Astrocyte of the spinal cord (primary cell): ENCODE measurements around the gene SETD7.

Source experiments
- DNase-seq: peaks from one replicate; pipeline ENCODE4 v3.0.0; 2011; ENCODE audit warnings: low read depth, low spot score
- H3K4me3 ChIP-seq: 2 replicates; pipeline ENCODE4 v1.5.1; 2011; ENCODE audit warnings: low read depth, mild to moderate bottlenecking, low read length, moderate library complexity
- CTCF ChIP-seq: IDR thresholded peaks from 2 replicates; pipeline ENCODE4 v1.5.1; 2012; ENCODE audit warnings: low read depth, mild to moderate bottlenecking, low read length, inconsistent platforms
- in situ Hi-C: cut with HindIII; loops from 2 replicates; pipeline ENCODE4 v1.10.0; 2017; ENCODE audit warnings: low sequenced_read_pairs

The SETD7 gene

DNA sequence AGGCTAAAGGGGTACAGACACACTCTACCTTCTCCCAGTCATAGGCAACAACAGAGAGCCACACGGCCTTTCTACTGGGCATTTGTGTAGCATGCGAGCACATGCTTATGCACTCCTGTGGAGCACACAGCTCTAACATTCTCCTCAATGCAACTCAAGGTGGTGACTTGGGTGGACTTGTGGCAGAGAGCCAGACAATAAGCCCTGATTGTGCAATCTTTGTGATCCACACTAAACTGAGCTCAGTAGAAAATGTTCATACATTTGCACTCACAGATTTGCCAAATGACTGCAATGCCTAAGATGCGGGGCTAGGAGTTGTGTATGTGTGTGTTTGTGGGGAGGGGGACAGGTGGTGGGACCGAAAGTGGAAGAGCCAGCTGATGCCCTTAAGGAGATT is 31.4 kb upstream of the SETD7 start:
- TF ChIP-seq CTCF: no peak
- in situ Hi-C loops: no loop called here
- H3K4me3 ChIP-seq: no peak overlapping the region

DNA sequence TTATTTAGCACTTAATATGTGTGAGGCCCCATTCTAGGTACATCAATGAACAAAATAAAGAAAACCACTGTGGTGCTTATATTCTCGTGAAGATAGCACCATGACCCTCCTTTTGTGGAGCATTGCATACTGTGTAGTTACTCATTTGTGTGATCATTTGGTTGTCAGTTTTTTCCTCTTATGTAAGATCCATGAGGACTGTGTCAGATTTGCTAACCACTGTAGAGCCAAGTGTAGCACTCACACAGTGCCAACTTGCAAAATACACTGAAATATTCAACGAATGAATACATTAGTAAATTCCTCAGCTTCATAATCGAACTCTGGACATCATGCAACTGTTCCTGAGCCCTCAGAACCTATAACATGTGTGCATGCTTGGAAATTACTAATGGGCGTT is 29.5 kb upstream of the SETD7 start:
- in situ Hi-C loops: no loop called here
- TF ChIP-seq CTCF: no peak
- no peak for DNase-seq
- H3K4me3 ChIP-seq: no peak overlapping the region

More for the DNA sequence above, 31.4 kb upstream of the SETD7 start:
- no peak for DNase-seq

GRCh38 chr4:139584784-139585183 is 28.8 kb upstream of the SETD7 start:
- H3K4me3 ChIP-seq: no peak overlapping the region
- no peak for DNase-seq
- in situ Hi-C loops: no loop called here

GRCh38 chr4:139584013-139584412 is 28.0 kb upstream of the SETD7 start:
- H3K4me3 ChIP-seq: no peak overlapping the region
- no peak for TF ChIP-seq CTCF
- in situ Hi-C loops: no loop called here
- DNase-seq: no peak

More at GRCh38 chr4:139584784-139585183, 28.8 kb upstream of the SETD7 start:
- no peak for TF ChIP-seq CTCF

DNA sequence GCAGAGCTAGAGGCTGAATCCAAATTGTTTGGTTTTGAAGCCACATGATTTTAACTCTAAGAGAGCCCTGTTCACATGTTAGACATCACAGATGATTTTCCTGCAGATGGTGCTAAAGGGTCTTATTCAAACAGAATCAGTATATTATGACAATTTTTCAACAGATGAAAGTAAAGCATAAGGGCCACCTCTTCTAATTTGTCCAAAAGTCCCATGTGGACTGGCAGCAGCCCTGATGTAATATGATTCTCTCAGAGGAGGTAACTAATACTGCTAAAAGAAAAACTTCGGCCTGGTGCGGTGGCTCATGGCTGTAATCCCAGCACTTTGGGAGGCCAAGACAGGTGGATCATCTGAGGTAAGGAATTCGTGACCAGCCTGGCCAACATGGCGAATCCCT is 26.0 kb upstream of the SETD7 start:
- H3K4me3 ChIP-seq: no peak overlapping the region
- in situ Hi-C loops: no loop called here
- no peak for TF ChIP-seq CTCF
- no peak for DNase-seq

DNA sequence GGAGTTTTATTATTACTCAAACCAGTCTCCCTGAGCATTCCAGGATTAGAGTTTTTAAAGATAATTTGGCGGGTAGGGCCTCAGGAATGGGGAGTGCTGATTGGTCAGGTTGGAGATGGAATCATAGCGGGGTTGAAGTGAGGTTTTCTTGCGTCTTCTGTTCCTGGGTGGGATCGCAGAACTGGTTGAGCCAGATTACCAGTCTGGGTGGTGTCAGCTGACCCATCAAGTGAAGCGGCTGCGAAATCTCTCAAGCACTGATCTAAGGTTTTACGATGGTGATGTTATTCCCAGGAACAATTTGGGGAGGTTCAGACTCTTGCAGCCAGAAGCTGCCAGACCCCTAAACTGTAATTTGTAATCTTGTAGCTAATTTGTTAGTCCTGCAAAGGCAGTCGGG is 25.1 kb upstream of the SETD7 start:
- no peak overlapping the region for H3K4me3 ChIP-seq
- TF ChIP-seq CTCF: no peak
- DNase-seq: no peak
- in situ Hi-C loops: no loop called here

DNA sequence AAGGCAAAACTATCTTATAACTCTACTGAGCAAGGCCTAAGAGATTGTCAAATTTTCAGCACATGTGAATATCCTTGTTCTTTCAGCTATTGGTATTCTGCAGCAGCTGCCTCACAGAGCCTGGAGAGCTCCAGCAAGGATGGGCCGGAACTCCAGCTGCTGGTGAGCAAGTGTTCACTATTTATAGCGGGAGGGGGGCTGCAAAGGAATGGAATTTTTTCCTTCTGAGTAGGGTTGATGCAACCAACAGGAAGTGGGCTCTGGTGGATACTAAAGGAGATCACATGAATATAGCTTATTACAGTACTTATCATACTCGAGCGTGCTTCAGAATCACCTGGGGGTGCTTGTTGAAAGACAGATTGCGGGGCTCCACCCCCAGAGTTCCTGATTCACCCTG is 20.2 kb upstream of the SETD7 start:
- no peak overlapping the region for H3K4me3 ChIP-seq
- in situ Hi-C loops: no loop called here
- DNase-seq: peak; percentile 58
- no peak for TF ChIP-seq CTCF
